Uterus (tissue), 2 donors: Measurements from ENCODE around the gene C19orf44.

Experiments used
- POLR2A ChIP-seq, 2 donors: fragments of 450-650 bp; IDR thresholded peaks; one replicate each; pipeline ENCODE4 v1.6.1; 2016; ENCODE audit warnings: antibody characterized with exemption in 2 of 2, mild to moderate bottlenecking in 1 of 2, moderate library complexity in 1 of 2
- TF ChIP-seq, protein P1 (sequence below), 4 experiments: fragments of 200-600 bp in 2 of 4; fragments of 450-650 bp in 2 of 4; sonication (generic) in 2 of 4; IDR thresholded peaks; one replicate each; pipeline ENCODE4 v1.5.1; 2016 to 2019; ENCODE audit warnings: antibody characterized with exemption in 4 of 4, mild to moderate bottlenecking in 2 of 4, moderate library complexity in 1 of 4

DNA sequence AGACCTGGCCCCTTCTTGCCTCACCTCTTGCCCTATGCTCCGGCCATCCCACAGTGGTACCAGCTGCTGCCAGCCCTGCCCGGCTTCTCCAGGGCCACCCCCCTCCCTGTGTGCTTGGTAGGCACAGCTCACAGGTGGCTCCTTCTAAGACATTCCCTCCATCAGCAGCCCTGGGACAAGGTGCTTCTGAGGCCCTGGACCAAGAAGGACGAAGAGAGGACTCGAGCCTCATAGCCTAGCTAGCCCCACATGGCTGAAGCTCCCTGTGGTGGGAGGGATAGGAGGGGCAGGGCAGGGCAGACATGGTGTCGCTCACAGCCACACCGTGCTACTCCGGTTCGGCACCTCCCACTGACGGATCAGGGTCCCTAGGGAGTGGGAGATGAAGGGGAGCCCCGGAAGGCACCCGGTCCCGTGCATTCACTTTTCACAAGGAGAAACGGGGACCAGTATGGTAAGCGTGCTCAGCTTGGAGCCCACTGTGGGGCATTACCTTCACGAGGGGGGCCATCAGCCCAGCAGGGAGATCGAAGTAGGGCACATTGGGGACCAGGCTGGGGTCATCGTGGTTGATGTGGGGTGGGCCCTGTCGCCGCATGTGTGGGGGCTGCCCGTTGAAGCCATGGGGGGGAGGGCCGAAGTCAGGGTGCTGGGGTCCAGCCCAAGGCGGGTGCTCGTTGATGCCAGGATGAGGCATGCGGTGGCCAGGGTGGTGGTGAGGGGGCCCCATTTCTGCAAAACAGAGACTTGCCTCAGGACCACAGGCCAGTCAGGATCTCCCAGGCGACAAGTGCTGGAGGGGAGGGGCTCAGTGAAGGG, 26.6 kb downstream of the C19orf44 start:
- TF ChIP-seq POLR2A (IDR thresholded peaks at IDR 0.05), result no peak
- TF ChIP-seq, protein P1, sequence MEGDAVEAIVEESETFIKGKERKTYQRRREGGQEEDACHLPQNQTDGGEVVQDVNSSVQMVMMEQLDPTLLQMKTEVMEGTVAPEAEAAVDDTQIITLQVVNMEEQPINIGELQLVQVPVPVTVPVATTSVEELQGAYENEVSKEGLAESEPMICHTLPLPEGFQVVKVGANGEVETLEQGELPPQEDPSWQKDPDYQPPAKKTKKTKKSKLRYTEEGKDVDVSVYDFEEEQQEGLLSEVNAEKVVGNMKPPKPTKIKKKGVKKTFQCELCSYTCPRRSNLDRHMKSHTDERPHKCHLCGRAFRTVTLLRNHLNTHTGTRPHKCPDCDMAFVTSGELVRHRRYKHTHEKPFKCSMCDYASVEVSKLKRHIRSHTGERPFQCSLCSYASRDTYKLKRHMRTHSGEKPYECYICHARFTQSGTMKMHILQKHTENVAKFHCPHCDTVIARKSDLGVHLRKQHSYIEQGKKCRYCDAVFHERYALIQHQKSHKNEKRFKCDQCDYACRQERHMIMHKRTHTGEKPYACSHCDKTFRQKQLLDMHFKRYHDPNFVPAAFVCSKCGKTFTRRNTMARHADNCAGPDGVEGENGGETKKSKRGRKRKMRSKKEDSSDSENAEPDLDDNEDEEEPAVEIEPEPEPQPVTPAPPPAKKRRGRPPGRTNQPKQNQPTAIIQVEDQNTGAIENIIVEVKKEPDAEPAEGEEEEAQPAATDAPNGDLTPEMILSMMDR (IDR thresholded peaks at IDR 0.05), result no peak
